CD14-positive monocyte (primary cell): ENCODE results near the gene MOCOS. TPM values are rescaled to one million over a fixed set of nuclear protein-coding genes. Genes with fewer than 3 reads are reported as not detected.

Source experiments
- DNase-seq, 3 donors: peaks; one replicate each; pipeline ENCODE4 v3.0.0-alpha.2; 2011 to 2022
- H2AFZ ChIP-seq: 2 replicates; pipeline ENCODE4 v1.6.0; 2012; ENCODE audit warnings: mild to moderate bottlenecking, low read depth, low read length, inconsistent platforms; ENCODE audit not compliant: insufficient read depth, poor library complexity, severe bottlenecking
- H3K27ac ChIP-seq, 2 donors: 1 replicate in 1 of 2; 2 replicates in 1 of 2; pipeline ENCODE4 v1.5.1; 2012 to 2013; ENCODE audit warnings: low read length in 2 of 2, control low read depth in 1 of 2, inconsistent platforms in 1 of 2, low read depth in 1 of 2, mild to moderate bottlenecking in 1 of 2
- H3K27me3 ChIP-seq, 2 donors: one replicate each; pipeline versions ENCODE4 v1.6.0 to v1.6.1; 2011 to 2013; ENCODE audit warnings: low read length in 2 of 2; ENCODE audit not compliant: control insufficient read depth in 2 of 2, insufficient read depth in 2 of 2
- H3K36me3 ChIP-seq, 2 donors: replicated peaks in 1 of 2; 1 replicate in 1 of 2; 2 replicates in 1 of 2; pipeline versions ENCODE4 v1.5.1 to v1.6.1; 2012 to 2013; ENCODE audit warnings: low read length in 2 of 2, control low read depth in 1 of 2, inconsistent platforms in 1 of 2, mild to moderate bottlenecking in 1 of 2; ENCODE audit not compliant: insufficient read depth in 2 of 2, control insufficient read depth in 1 of 2
- H3K4me1 ChIP-seq, 2 donors: 1 replicate in 1 of 2; 2 replicates in 1 of 2; pipeline versions ENCODE4 v1.5.1 to v1.6.1; 2012 to 2013; ENCODE audit warnings: low read length in 2 of 2, control low read depth in 1 of 2, inconsistent platforms in 1 of 2, mild to moderate bottlenecking in 1 of 2, moderate library complexity in 1 of 2; ENCODE audit not compliant: insufficient read depth in 2 of 2, control insufficient read depth in 1 of 2
- H3K4me2 ChIP-seq: replicated peaks from 2 replicates; pipeline ENCODE3; 2012; ENCODE audit warnings: low read length, moderate library complexity, mild to moderate bottlenecking; ENCODE audit not compliant: poor library complexity, severe bottlenecking; ENCODE audit errors: extremely low read depth
- H3K4me3 ChIP-seq, 3 experiments: fragments of 200-600 bp in 1 of 3; sonication (generic) in 1 of 3; replicated peaks in 1 of 3; 1 replicate in 2 of 3; 2 replicates in 1 of 3; pipeline ENCODE4 v1.5.1; 2011 to 2013; ENCODE audit warnings: low read length in 3 of 3, mild to moderate bottlenecking in 3 of 3, control low read depth in 2 of 3, low read depth in 2 of 3, inconsistent platforms in 1 of 3, moderate library complexity in 1 of 3
- H3K79me2 ChIP-seq: 2 replicates; pipeline ENCODE4 v1.6.0; 2012; ENCODE audit warnings: mild to moderate bottlenecking, control low read depth, inconsistent platforms, low read length, moderate library complexity; ENCODE audit not compliant: insufficient read depth
- H3K9ac ChIP-seq: 2 replicates; pipeline ENCODE4 v1.6.0; 2017; ENCODE audit warnings: low read length, mild to moderate bottlenecking; ENCODE audit not compliant: insufficient read depth, poor library complexity, severe bottlenecking
- H3K9me3 ChIP-seq, 2 donors: replicated peaks in 1 of 2; 1 replicate in 1 of 2; 2 replicates in 1 of 2; pipeline versions ENCODE4 v1.5.1 to v1.6.1; 2012 to 2013; ENCODE audit warnings: low read length in 2 of 2, control low read depth in 1 of 2; ENCODE audit not compliant: control insufficient read depth in 1 of 2, insufficient read depth in 1 of 2
- H4K20me1 ChIP-seq: 2 replicates; pipeline ENCODE4 v1.6.0; 2012; ENCODE audit warnings: mild to moderate bottlenecking, low read length, control low read depth, moderate library complexity; ENCODE audit not compliant: insufficient read depth
- H3K27ac Mint-ChIP-seq, 7 donors: one replicate each; pipeline ENCODE4 v1.8.0; 2020; ENCODE audit warnings: mild to moderate bottlenecking in 7 of 7, mixed read lengths in 7 of 7, moderate library complexity in 6 of 7, inconsistent platforms in 2 of 7
- H3K27me3 Mint-ChIP-seq, 3 donors: one replicate each; pipeline ENCODE4 v1.8.0; 2021 to 2022; ENCODE audit warnings: low read depth in 3 of 3, mild to moderate bottlenecking in 3 of 3, mixed read lengths in 3 of 3, moderate library complexity in 3 of 3, inconsistent platforms in 1 of 3
- H3K36me3 Mint-ChIP-seq, 2 donors: one replicate each; pipeline ENCODE4 v1.8.0; 2020; ENCODE audit warnings: mixed read lengths in 2 of 2, inconsistent platforms in 1 of 2, mild to moderate bottlenecking in 1 of 2
- H3K4me1 Mint-ChIP-seq: one replicate; pipeline ENCODE4 v1.8.0; 2020; ENCODE audit warnings: mild to moderate bottlenecking, mixed read lengths
- H3K4me3 Mint-ChIP-seq, 2 donors: one replicate each; pipeline ENCODE4 v1.8.0; 2020; ENCODE audit warnings: mild to moderate bottlenecking in 2 of 2, mixed read lengths in 2 of 2, moderate library complexity in 1 of 2
- H3K9me3 Mint-ChIP-seq, 7 donors: one replicate each; pipeline ENCODE4 v1.8.0; 2020 to 2022; ENCODE audit warnings: mixed read lengths in 7 of 7, mild to moderate bottlenecking in 6 of 7, moderate library complexity in 6 of 7, inconsistent platforms in 2 of 7
- CTCF ChIP-seq: fragments of 200-600 bp; IDR thresholded peaks from one replicate; pipeline ENCODE4 v1.8.0; 2022; ENCODE audit warnings: antibody characterized with exemption, mild to moderate bottlenecking
- WGBS: methylation state at CpG from one replicate; pipeline ENCODE4 v1.1.5; 2013; ENCODE audit warnings: missing lambda C conversion rate; ENCODE audit not compliant: insufficient coverage; 5-methylcytosine and 5-hydroxymethylcytosine counted together
- intact Hi-C, 2 donors: fragments of 100-400 bp; cut with micrococcal nuclease; formaldehyde crosslinking; loops; one replicate each; pipeline versions ENCODE4 v1.15.0 to v1.15.1; 2023
- polyA plus RNA-seq, 3 donors: library from polyadenylated mRNA; depleted of rRNA in 1 of 3; unstranded in 2 of 3; stranded (reverse) in 1 of 3; fragments of 300-500 nt in 2 of 3; fragments of >200 nt in 1 of 3; fragmentation: Illumina TruSeq in 2 of 3; gene quantifications; 1 replicate in 2 of 3; 2 replicates in 1 of 3; pipeline ENCODE4 v1.2.3, GENCODE V29; 2012 to 2021

Gene MOCOS
- polyA plus RNA-seq, 3 donors: 0.03 to 0.05 TPM; not detected in 1

- no peak overlapping the region for H3K4me2 ChIP-seq
- intact Hi-C loops: no loop called here
- WGBS: 100% methylated on average over 2 of the region's 3 CpGs
- Mint-ChIP-seq H3K9me3 (peaks cover 0 to 4% (median 0%) of the 10 kb centered on the region in 7 donors), H3K4me3 (no peak overlapping the region), H3K27ac (peak overlapping the region in 1 of 7 donors; percentile 38), H3K27me3 (peaks cover 29 to 64% (median 42%) of the 10 kb centered on the region in 3 donors), H3K36me3 (peaks cover 0 to 4% of the 10 kb centered on the region in 2 donors), H3K4me1 (peaks cover 24% of the 10 kb centered on the region)
- no peak for DNase-seq
- no peaks in the 10 kb centered on the region for H3K36me3 ChIP-seq
- no peak overlapping the region for H3K9ac ChIP-seq
- H2AFZ ChIP-seq: no peak overlapping the region
- no peaks in the 10 kb centered on the region for H3K79me2 ChIP-seq
- H3K27me3 ChIP-seq: peaks cover 15 to 44% of the 10 kb centered on the region in 2 donors
- H3K4me1 ChIP-seq: peaks cover 17 to 21% of the 10 kb centered on the region in 2 donors
- peaks cover 0 to 9% of the 10 kb centered on the region in 2 donors for H3K9me3 ChIP-seq
- TF ChIP-seq CTCF: no peak
- no peak overlapping the region for H3K27ac ChIP-seq
- H4K20me1 ChIP-seq: no peaks in the 10 kb centered on the region
- no peak overlapping the region for H3K4me3 ChIP-seq
Observed at GRCh38 chr18:36185157-36185556, 2.1 kb upstream of the MOCOS start.

GRCh38 chr18:36185901-36186460 lies 1.3 kb upstream of the MOCOS start:
- peaks cover 14 to 16% of the 10 kb centered on the region in 2 donors for H3K4me1 ChIP-seq
- peaks cover 0 to 9% of the 10 kb centered on the region in 2 donors for H3K9me3 ChIP-seq
- peak overlapping the region; percentile 98 for H3K4me2 ChIP-seq
- no peak overlapping the region for H3K9ac ChIP-seq
- H2AFZ ChIP-seq: no peak overlapping the region
- H3K27me3 Mint-ChIP-seq: peaks cover 30 to 67% (median 47%) of the 10 kb centered on the region in 3 donors
- no peaks in the 10 kb centered on the region for H4K20me1 ChIP-seq
- intact Hi-C loops: no loop called here
- no peak overlapping the region for H3K27ac ChIP-seq
- peaks cover 0 to 4% (median 0%) of the 10 kb centered on the region in 7 donors for H3K9me3 Mint-ChIP-seq
- DNase-seq: no peak
- H3K36me3 ChIP-seq: no peaks in the 10 kb centered on the region
- peaks cover 0 to 4% of the 10 kb centered on the region in 2 donors for H3K36me3 Mint-ChIP-seq
- peaks cover 18% of the 10 kb centered on the region for H3K4me1 Mint-ChIP-seq
- H3K27ac Mint-ChIP-seq: no peak overlapping the region
- peak overlapping the region; percentile 88 to 95 for H3K4me3 Mint-ChIP-seq
- no peak overlapping the region for H3K4me3 ChIP-seq
- no peaks in the 10 kb centered on the region for H3K79me2 ChIP-seq
- no peak for TF ChIP-seq CTCF
- WGBS: 93% methylated on average over 16 of the region's 18 CpGs
- peaks cover 15 to 44% of the 10 kb centered on the region in 2 donors for H3K27me3 ChIP-seq
